Heart left ventricle (tissue), 16 donors: ENCODE data around the gene SMIM21. TPM values are rescaled to one million over a fixed set of nuclear protein-coding genes. Genes with fewer than 3 reads are reported as not detected.

Source experiments
- ATAC-seq, 4 donors: fragments of 200-7000 bp; cut with Tn5 transposase; one replicate each; pipeline ENCODE4 v1.9.1; 2020 to 2022; ENCODE audit warnings: moderate library complexity in 4 of 4, mild to moderate bottlenecking in 3 of 4, moderate number of reproducible peaks in 1 of 4
- DNase-seq, 5 donors: peaks; one replicate each; pipeline ENCODE4 v3.0.0-alpha.2; 2020
- H3K27ac ChIP-seq, 12 donors: fragments of 200-600 bp; sonication (generic) in 4 of 12; one replicate each; pipeline versions ENCODE4 v1.5.0 to v1.8.0; 2016 to 2022; ENCODE audit warnings: mild to moderate bottlenecking in 2 of 12
- H3K27me3 ChIP-seq, 9 donors: fragments of 200-600 bp; sonication (generic) in 2 of 9; one replicate each; pipeline versions ENCODE4 v1.5.1 to v1.8.0; 2016 to 2022; ENCODE audit warnings: mild to moderate bottlenecking in 3 of 9
- H3K36me3 ChIP-seq, 9 donors: fragments of 200-600 bp; sonication (generic) in 2 of 9; one replicate each; pipeline versions ENCODE4 v1.5.0 to v1.8.0; 2018 to 2022; ENCODE audit warnings: mild to moderate bottlenecking in 2 of 9
- H3K4me1 ChIP-seq, 12 donors: fragments of 200-600 bp; sonication (generic) in 4 of 12; one replicate each; pipeline versions ENCODE4 v1.5.0 to v1.8.0; 2016 to 2022; ENCODE audit warnings: mild to moderate bottlenecking in 3 of 12
- H3K4me3 ChIP-seq, 12 donors: fragments of 200-600 bp; sonication (generic) in 4 of 12; one replicate each; pipeline versions ENCODE4 v1.5.0 to v1.8.0; 2017 to 2022; ENCODE audit warnings: mild to moderate bottlenecking in 9 of 12, moderate library complexity in 4 of 12
- H3K9me3 ChIP-seq, 12 donors: fragments of 200-600 bp; sonication (generic) in 4 of 12; one replicate each; pipeline versions ENCODE4 v1.5.0 to v1.8.0; 2016 to 2022; ENCODE audit warnings: mild to moderate bottlenecking in 1 of 12
- CTCF ChIP-seq, 12 donors: fragments of 200-600 bp; sonication (generic) in 4 of 12; IDR thresholded peaks; one replicate each; pipeline versions ENCODE4 v1.5.0 to v1.8.0; 2018 to 2022; ENCODE audit warnings: antibody characterized with exemption in 12 of 12, mild to moderate bottlenecking in 5 of 12
- POLR2A ChIP-seq, 2 donors: fragments of 450-650 bp; IDR thresholded peaks; one replicate each; pipeline ENCODE4 v1.6.1; 2017; ENCODE audit warnings: antibody characterized with exemption in 2 of 2, mild to moderate bottlenecking in 2 of 2, moderate library complexity in 2 of 2
- WGBS, 4 donors: extraction: QIAGEN DNeasy Blood & Tissue Kit in 2 of 4; methylation state at CpG; one replicate each; pipeline versions ENCODE4 v1.1.5 to v1.1.7; 2013 to 2018; 5-methylcytosine and 5-hydroxymethylcytosine counted together
- intact Hi-C, 10 donors: fragments of 100-400 bp; cut with DNase I; formaldehyde crosslinking; loops; one replicate each; pipeline versions ENCODE4 v1.11.1 to v1.14.2; 2022
- polyA plus RNA-seq, 2 donors: library from polyadenylated mRNA; stranded (reverse); fragments of 200-250 nt; gene quantifications; one replicate each; pipeline ENCODE4 v1.2.3, GENCODE V29; 2013
- total RNA-seq, 9 donors: library from RNA; depleted of rRNA in 2 of 9; stranded (reverse); fragments of >200 nt in 2 of 9; fragmentation: NEBNext Ultra II Directional in 3 of 9; extraction: Animal tissue kit (Norgen Biotek cat#: 25700) in 3 of 9; gene quantifications; one replicate each; pipeline versions ENCODE4 v1.1.0 to v1.2.4, GENCODE V29; 2016 to 2023
- donor health status: ischemic (EF 13 %, LVEDD 7.1; RV severe dilation, severe dysfunction).
- donor health status: healthy with polysubstance abuse.
- donor health status: DM: no; HTN: yes; CAD: no.
- donor health status: DM: no; HTN: no; CAD: no.
- donor health status: ischemic (EF 25% LVEDD 6.9; RV normal size, moderate dysfunction).
- donor health status: ischemic (EF 25% LVEDD 5.7; RV mildly dilated, moderate dysfunction).
- donor health status: healthy.
- donor health status: DM: yes; HTN: yes; CAD: no.
- donor health status: ischemic (EF 35%, LVEDD 5.7; RV mildly dilated, moderate dysfunction).
- donor health status: nonischemic (EF 11% LVEDD 7.7; RV severe dilation, severe dysfunction).
- donor health status: DM: yes; HTN: yes; CAD: no.
- donor health status: PGD.
- donor health status: ischemic (EF 29% LVEDD 5.4; RV normal size, mild dysfunction).
- donor health status: nonischemic (EF 23%, LVEDD 6.1; RV moderate dilation, normal function).

SMIM21 gene
- total and polyA plus RNA-seq, 11 donors: not detected

GRCh38 chr18:75441896-75442295 is 14.4 kb upstream of the SMIM21 start:
- H3K9me3 ChIP-seq: no peaks in the 10 kb centered on the region
- ATAC-seq (no peak), DNase-seq (no peak)
- TF ChIP-seq CTCF (IDR thresholded peaks at IDR 0.05) (no peak), POLR2A (IDR thresholded peaks at IDR 0.05) (no peak)
- no peak overlapping the region for H3K27ac ChIP-seq
- H3K4me1 ChIP-seq: no peaks in the 10 kb centered on the region
- intact Hi-C loops: loop anchor here in 1 of 10 donors (10.0 kb wide), 1 partner anchor 63 kb away; no protein-coding TSS in a partner anchor
- H3K36me3 ChIP-seq: no peaks in the 10 kb centered on the region
- 81 to 88% (median 84%) methylated on average over 5 of the region's 5 CpGs for WGBS, 4 donors
- H3K27me3 ChIP-seq: peaks cover 0 to 16% (median 4%) of the 10 kb centered on the region in 9 donors
- H3K4me3 ChIP-seq: no peak overlapping the region

- WGBS, 4 donors: 85 to 94% (median 91%) methylated on average over 4 of the region's 4 CpGs
- intact Hi-C loops: no loop called here
Measured at GRCh38 chr18:75439348-75439747, 11.8 kb upstream of the SMIM21 start.

GRCh38 chr18:75438891-75439290 is 11.4 kb upstream of the SMIM21 start:
- 54 to 67% (median 64%) methylated on average over 3 of the region's 3 CpGs for WGBS, 4 donors

More at GRCh38 chr18:75439348-75439747, 11.8 kb upstream of the SMIM21 start:
- no peaks in the 10 kb centered on the region for H3K9me3 ChIP-seq
- ATAC-seq (no peak), DNase-seq (no peak)
- peaks cover 0 to 21% (median 1%) of the 10 kb centered on the region in 9 donors for H3K27me3 ChIP-seq
- H3K27ac ChIP-seq: no peak overlapping the region
- TF ChIP-seq CTCF (IDR thresholded peaks at IDR 0.05) (no peak), POLR2A (IDR thresholded peaks at IDR 0.05) (no peak)
- no peak overlapping the region for H3K4me3 ChIP-seq
- no peaks in the 10 kb centered on the region for H3K36me3 ChIP-seq
- H3K4me1 ChIP-seq: no peaks in the 10 kb centered on the region

GRCh38 chr18:75437979-75438378 is 10.5 kb upstream of the SMIM21 start:
- no peak for ATAC-seq
- Histone ChIP-seq H3K27me3 (peaks cover 0 to 21% (median 2%) of the 10 kb centered on the region in 9 donors), H3K36me3 (no peaks in the 10 kb centered on the region), H3K4me1 (no peaks in the 10 kb centered on the region), H3K9me3 (no peaks in the 10 kb centered on the region), H3K4me3 (no peak overlapping the region), H3K27ac (no peak overlapping the region)
- 83 to 88% (median 87%) methylated on average over 3 of the region's 3 CpGs for WGBS, 4 donors
- DNase-seq: no peak
- intact Hi-C loops: no loop called here
- TF ChIP-seq CTCF (IDR thresholded peaks at IDR 0.05): no peak

More at GRCh38 chr18:75438891-75439290, 11.4 kb upstream of the SMIM21 start:
- no peaks in the 10 kb centered on the region for H3K4me1 ChIP-seq
- ATAC-seq (no peak), DNase-seq (no peak)
- intact Hi-C loops: no loop called here
- no peaks in the 10 kb centered on the region for H3K9me3 ChIP-seq
- H3K36me3 ChIP-seq: no peaks in the 10 kb centered on the region
- H3K27me3 ChIP-seq: peaks cover 0 to 21% (median 2%) of the 10 kb centered on the region in 9 donors
- no peak overlapping the region for H3K27ac ChIP-seq
- H3K4me3 ChIP-seq: no peak overlapping the region
- TF ChIP-seq CTCF (IDR thresholded peaks at IDR 0.05) (no peak), POLR2A (IDR thresholded peaks at IDR 0.05) (no peak)
